Peyer's patch (tissue), 4 donors: ENCODE measurements around the gene ALDH3B1.
A peak's percentile ranks its signal among the peaks of the same experiment; 100 is the strongest.

Source experiments
- CTCF ChIP-seq, 6 experiments: fragments of 450-650 bp in 4 of 6; fragments of 200-600 bp in 2 of 6; sonication (generic) in 1 of 6; IDR thresholded peaks; one replicate each; pipeline ENCODE4 v1.5.1; 2017 to 2019; ENCODE audit warnings: antibody characterized with exemption in 6 of 6, mild to moderate bottlenecking in 3 of 6, moderate library complexity in 1 of 6
- POLR2A ChIP-seq, 2 donors: fragments of 450-650 bp; IDR thresholded peaks; one replicate each; pipeline ENCODE4 v1.5.1; 2017; ENCODE audit warnings: antibody characterized with exemption in 2 of 2, mild to moderate bottlenecking in 2 of 2, moderate library complexity in 2 of 2

DNA sequence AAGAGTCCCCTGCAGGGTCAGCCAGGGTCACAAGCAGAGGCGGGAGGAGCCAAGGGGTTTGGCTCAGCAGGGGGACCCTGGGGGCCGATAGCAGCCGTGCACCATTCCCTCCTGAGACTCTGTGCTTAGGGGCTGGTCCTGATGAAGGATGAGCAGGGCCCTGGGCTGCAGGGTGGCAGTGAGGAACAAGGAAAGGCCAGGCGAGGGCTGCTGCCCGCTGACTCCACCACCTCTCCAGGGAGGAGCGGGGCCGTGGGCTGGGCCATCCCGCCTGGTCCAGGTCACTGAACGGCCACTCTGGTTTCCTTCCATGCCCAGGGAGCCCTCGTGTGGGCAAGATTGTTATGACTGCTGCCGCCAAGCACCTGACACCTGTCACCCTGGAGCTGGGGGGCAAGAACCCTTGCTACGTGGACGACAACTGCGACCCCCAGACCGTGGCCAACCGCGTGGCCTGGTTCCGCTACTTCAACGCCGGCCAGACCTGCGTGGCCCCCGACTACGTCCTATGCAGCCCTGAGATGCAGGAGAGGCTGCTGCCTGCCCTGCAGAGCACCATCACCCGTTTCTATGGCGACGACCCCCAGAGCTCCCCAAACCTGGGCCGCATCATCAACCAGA is 11.2 kb downstream of the ALDH3B1 start:
- TF ChIP-seq CTCF (IDR thresholded peaks at IDR 0.05) (peak in 4 of 6 experiments; percentile 31 to 59 (median 53)), POLR2A (IDR thresholded peaks at IDR 0.05) (no peak)
